SK-N-SH (cell line): Measurements from ENCODE around the gene SAE1. TPM values are rescaled to one million over a fixed set of nuclear protein-coding genes. Genes with fewer than 3 reads are reported as not detected.

ENCODE experiments used
- CTCF ChIA-PET: fragments of 300-600, 350-600 bp; formaldehyde crosslinking; extraction: SDS; loops from one replicate; lab custom pipeline; 2021; lab: Yijun Ruan, JAX
- POLR2A ChIA-PET: fragments of 350-600 bp; sonication (Branson Sonifier 250); formaldehyde crosslinking; extraction: SDS; loops from one replicate; lab custom pipeline; 2020; ENCODE audit warnings: antibody characterized with exemption, inconsistent platforms; lab: Yijun Ruan, JAX
- DNase-seq: peaks from one replicate; pipeline ENCODE4 v3.0.0; 2012
- H2AFZ ChIP-seq: fragments of 200-600 bp; sonication (generic); 2 replicates; pipeline ENCODE4 v1.8.1; 2016; ENCODE audit warnings: antibody characterized with exemption, mild to moderate bottlenecking, low read depth
- H3F3A ChIP-seq: fragments of 200-600 bp; sonication (generic); replicated peaks from 2 replicates; pipeline ENCODE3; 2016; ENCODE audit warnings: antibody characterized with exemption, mild to moderate bottlenecking; ENCODE audit not compliant: insufficient read depth
- H3K27ac ChIP-seq, 2 experiments: fragments of 200-500 bp in 1 of 2; fragments of 200-600 bp in 1 of 2; sonication (Bioruptor generic) in 1 of 2; sonication (generic), shearing (Covaris generic) in 1 of 2; 2 replicates each; pipeline versions ENCODE4 v1.5.1 to v1.6.1; 2014 to 2016; ENCODE audit warnings: low read depth in 2 of 2, inconsistent platforms in 1 of 2, low read length in 1 of 2, mild to moderate bottlenecking in 1 of 2, mixed read lengths in 1 of 2
- H3K27me3 ChIP-seq: fragments of 200-600 bp; sonication (generic), shearing (Covaris generic); 2 replicates; pipeline ENCODE4 v1.6.1; 2016; ENCODE audit warnings: mixed run types; ENCODE audit not compliant: insufficient read depth
- H3K36me3 ChIP-seq, 2 experiments: fragments of 200-500 bp in 1 of 2; fragments of 200-600 bp in 1 of 2; sonication (Bioruptor generic) in 1 of 2; sonication (generic) in 1 of 2; replicated peaks in 1 of 2; 2 replicates each; pipeline versions ENCODE3 to v1.5.1; 2014 to 2016; ENCODE audit warnings: low read length in 1 of 2, mild to moderate bottlenecking in 1 of 2; ENCODE audit not compliant: insufficient read depth in 2 of 2, control insufficient read depth in 1 of 2
- H3K4me1 ChIP-seq, 2 experiments: fragments of 200-500 bp in 1 of 2; fragments of 200-600 bp in 1 of 2; sonication (Bioruptor generic) in 1 of 2; sonication (generic), shearing (Covaris generic) in 1 of 2; 2 replicates each; pipeline versions ENCODE4 v1.5.1 to v1.6.1; 2014 to 2016; ENCODE audit warnings: low read depth in 1 of 2, low read length in 1 of 2, mixed run types in 1 of 2; ENCODE audit not compliant: insufficient read depth in 2 of 2, control insufficient read depth in 1 of 2
- H3K4me2 ChIP-seq: fragments of 200-600 bp; sonication (generic), shearing (Covaris generic); 2 replicates; pipeline ENCODE4 v1.6.1; 2017; ENCODE audit warnings: mixed run types
- H3K4me3 ChIP-seq, 2 experiments: fragments of 200-500 bp in 1 of 2; fragments of 200-600 bp in 1 of 2; sonication (Bioruptor generic) in 1 of 2; sonication (generic), shearing (Covaris generic) in 1 of 2; 2 replicates each; pipeline versions ENCODE4 v1.5.1 to v1.8.1; 2014 to 2016; ENCODE audit warnings: low read depth in 2 of 2, inconsistent platforms in 1 of 2, low read length in 1 of 2, mild to moderate bottlenecking in 1 of 2, mixed read lengths in 1 of 2, moderate library complexity in 1 of 2
- H3K79me2 ChIP-seq: fragments of 200-600 bp; sonication (generic); 2 replicates; pipeline ENCODE4 v1.8.1; 2017; ENCODE audit warnings: mild to moderate bottlenecking; ENCODE audit not compliant: insufficient read depth
- H3K9ac ChIP-seq: fragments of 200-600 bp; sonication (generic); 2 replicates; pipeline ENCODE4 v1.6.1; 2017; ENCODE audit warnings: mixed run types
- H3K9me2 ChIP-seq: fragments of 200-600 bp; sonication (generic); 2 replicates; pipeline ENCODE4 v1.6.1; 2017; ENCODE audit warnings: mixed run types
- H3K9me3 ChIP-seq: fragments of 200-600 bp; sonication (generic); 2 replicates; pipeline ENCODE4 v1.6.1; 2017; ENCODE audit warnings: mixed run types, mild to moderate bottlenecking, moderate library complexity
- H4K20me1 ChIP-seq: fragments of 200-600 bp; sonication (generic); 2 replicates; pipeline ENCODE4 v1.6.1; 2017; ENCODE audit warnings: mild to moderate bottlenecking, mixed run types; ENCODE audit not compliant: insufficient read depth
- CHD2 ChIP-seq: fragments of 150-350 bp; IDR thresholded peaks from 2 replicates; pipeline ENCODE4 v1.6.1; 2018; ENCODE audit warnings: low read length; ENCODE audit not compliant: partially characterized antibody
- EZH2phosphoT487 ChIP-seq: fragments of 200-600 bp; sonication (generic); IDR thresholded peaks from 2 replicates; pipeline ENCODE4 v1.6.1; 2017; ENCODE audit warnings: low read depth, mixed run types, mild to moderate bottlenecking, antibody characterized with exemption, moderate library complexity, borderline replicate concordance
- FOXJ3 ChIP-seq: sonication (generic); formaldehyde crosslinking; IDR thresholded peaks from 2 replicates; pipeline ENCODE4 v1.5.1; 2020; ENCODE audit warnings: mild to moderate bottlenecking, missing genetic modification reagents
- FOXM1 ChIP-seq: IDR thresholded peaks from 2 replicates; pipeline ENCODE4 v1.4.0; 2012; ENCODE audit warnings: low read depth, mild to moderate bottlenecking
- JUND ChIP-seq: IDR thresholded peaks from 2 replicates; pipeline ENCODE4 v1.4.0; 2012
- MEF2A ChIP-seq: IDR thresholded peaks from 2 replicates; pipeline ENCODE4 v1.4.0; 2012; ENCODE audit warnings: low read depth, borderline replicate concordance
- RAD21 ChIP-seq: IDR thresholded peaks from 2 replicates; pipeline ENCODE4 v1.6.1; 2012; ENCODE audit warnings: mild to moderate bottlenecking, low read length
- RCOR1 ChIP-seq: fragments of 150-350 bp; IDR thresholded peaks from 2 replicates; pipeline ENCODE4 v1.6.1; 2017; ENCODE audit warnings: antibody characterized with exemption, low read length
- RFX5 ChIP-seq: IDR thresholded peaks from 2 replicates; pipeline ENCODE4 v1.6.1; 2012; ENCODE audit warnings: mild to moderate bottlenecking, improper control_type of control experiment, low read length
- RXRA ChIP-seq: IDR thresholded peaks from 2 replicates; pipeline ENCODE4 v1.4.0; 2012; ENCODE audit warnings: low read depth, mild to moderate bottlenecking, borderline replicate concordance
- SIN3A ChIP-seq: IDR thresholded peaks from 2 replicates; pipeline ENCODE4 v1.6.1; 2012; ENCODE audit warnings: low read depth, mild to moderate bottlenecking, low read length, moderate library complexity, borderline replicate concordance
- TCF12 ChIP-seq: IDR thresholded peaks from 2 replicates; pipeline ENCODE4 v1.4.0; 2012
- TEAD4 ChIP-seq: IDR thresholded peaks from 2 replicates; pipeline ENCODE4 v1.4.0; 2012; ENCODE audit warnings: mild to moderate bottlenecking, borderline replicate concordance; ENCODE audit not compliant: insufficient read depth
- YY1 ChIP-seq: IDR thresholded peaks from 2 replicates; pipeline ENCODE4 v1.4.0; 2012; ENCODE audit warnings: low read depth, mild to moderate bottlenecking
- WGBS: methylation state at CpG from one replicate; pipeline ENCODE4 v1.1.6; 2017; ENCODE audit warnings: low lambda C conversion rate; 5-methylcytosine and 5-hydroxymethylcytosine counted together
- polyA plus RNA-seq, 3 experiments: library from polyadenylated mRNA; depleted of rRNA; stranded (reverse); fragments of >200 nt; gene quantifications; 2 replicates each; pipeline ENCODE4 v1.2.3, GENCODE V29; 2012
- TF ChIP-seq, protein P1 (sequence below): IDR thresholded peaks from 2 replicates; pipeline ENCODE4; 2012
- TF ChIP-seq, protein P2 (sequence below): IDR thresholded peaks from 2 replicates; pipeline ENCODE4 v1.4.0; 2012; ENCODE audit warnings: low read depth
- TF ChIP-seq, protein P3 (sequence below): fragments of 150-350 bp; IDR thresholded peaks from 2 replicates; pipeline ENCODE4 v1.6.1; 2017; ENCODE audit warnings: antibody characterized with exemption, low read length, low read depth, borderline replicate concordance

Gene SAE1
- polyA plus RNA-seq, 1 of the 3 experiments (the other 2 are of a cell fraction): 123 TPM

DNA sequence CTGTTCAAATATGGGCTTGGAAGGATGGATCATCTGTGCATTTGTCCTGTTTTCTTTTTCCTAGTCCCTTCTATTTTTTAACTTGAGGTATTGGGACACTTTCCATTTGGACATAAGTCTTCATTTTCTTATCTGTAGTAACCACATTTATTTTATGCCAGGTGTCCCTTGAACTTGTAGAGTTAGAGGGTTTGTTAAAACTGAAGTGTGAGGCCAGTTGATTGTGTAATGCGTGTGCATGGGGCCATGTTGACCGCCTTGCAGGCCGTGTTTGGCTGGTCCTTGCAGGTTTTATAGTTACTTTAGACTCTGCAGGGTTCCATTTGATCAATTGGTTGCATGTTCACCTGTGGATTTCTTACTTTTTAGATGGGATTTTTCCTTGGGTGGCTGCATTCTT is 21.0 kb downstream of the SAE1 start (continued):
- no peak for TF ChIP-seq CHD2
- no peak for TF ChIP-seq RFX5

DNA sequence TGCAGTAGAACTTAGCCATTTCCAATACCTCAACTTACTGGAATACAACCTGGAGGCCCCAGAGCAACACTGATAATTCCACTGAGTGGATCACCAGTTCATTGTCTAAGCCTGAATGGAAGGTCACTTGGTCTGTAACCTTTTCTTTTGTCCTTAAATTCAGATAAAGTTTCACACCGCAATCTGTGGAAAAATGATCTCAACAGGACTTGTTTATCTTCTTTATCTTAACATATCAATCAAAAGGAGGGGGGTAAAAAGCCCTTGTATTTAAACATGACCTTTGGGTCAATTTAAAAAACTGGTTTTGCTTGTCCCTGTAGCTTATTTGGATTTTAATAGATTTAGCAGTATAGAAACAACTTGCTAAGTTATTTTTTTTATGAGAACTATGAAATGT is 21.6 kb downstream of the SAE1 start:
- Histone ChIP-seq H3K9me3 (no peaks in the 10 kb centered on the region), H3K27ac (peak overlapping the region in 1 of 2 experiments; percentile 50; a peak in 1 of 4 replicates), H3K4me1 (peaks cover 0 to under 1% of the 10 kb centered on the region in 2 experiments; a peak in 1 of 4 replicates), H3K27me3 (no peaks in the 10 kb centered on the region), H3K4me3 (no peak overlapping the region), H4K20me1 (no peaks in the 10 kb centered on the region), H3K4me2 (no peak overlapping the region), H3K9ac (no peak overlapping the region), H2AFZ (no peak overlapping the region), H3K36me3 (peaks cover 39 to 54% of the 10 kb centered on the region in 2 experiments), H3K9me2 (no peaks in the 10 kb centered on the region), H3K79me2 (peaks cover 90% of the 10 kb centered on the region), H3F3A (no peaks in the 10 kb centered on the region)
- WGBS: 100% methylated on average over 1 of the region's 1 CpG
- no peak for DNase-seq
- CTCF ChIA-PET: interaction anchor here (10.9 kb wide), 1 partner anchor 94 kb away, joined by 132 read pairs; no protein-coding TSS in a partner anchor
- TF ChIP-seq FOXM1: no peak
- TF ChIP-seq FOXJ3 (CRISPR knock-in tag): no peak
- TF ChIP-seq MEF2A: no peak
- no peak for TF ChIP-seq TCF12
- no peak for TF ChIP-seq RFX5
- no peak for TF ChIP-seq EZH2phosphoT487
- TF ChIP-seq JUND: no peak
- TF ChIP-seq RXRA: no peak
- TF ChIP-seq, protein P1, sequence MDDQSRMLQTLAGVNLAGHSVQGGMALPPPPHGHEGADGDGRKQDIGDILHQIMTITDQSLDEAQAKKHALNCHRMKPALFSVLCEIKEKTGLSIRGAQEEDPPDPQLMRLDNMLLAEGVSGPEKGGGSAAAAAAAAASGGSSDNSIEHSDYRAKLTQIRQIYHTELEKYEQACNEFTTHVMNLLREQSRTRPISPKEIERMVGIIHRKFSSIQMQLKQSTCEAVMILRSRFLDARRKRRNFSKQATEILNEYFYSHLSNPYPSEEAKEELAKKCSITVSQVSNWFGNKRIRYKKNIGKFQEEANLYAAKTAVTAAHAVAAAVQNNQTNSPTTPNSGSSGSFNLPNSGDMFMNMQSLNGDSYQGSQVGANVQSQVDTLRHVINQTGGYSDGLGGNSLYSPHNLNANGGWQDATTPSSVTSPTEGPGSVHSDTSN: no peak
- TF ChIP-seq RAD21: no peak
- TF ChIP-seq TEAD4: no peak
- TF ChIP-seq, protein P2, sequence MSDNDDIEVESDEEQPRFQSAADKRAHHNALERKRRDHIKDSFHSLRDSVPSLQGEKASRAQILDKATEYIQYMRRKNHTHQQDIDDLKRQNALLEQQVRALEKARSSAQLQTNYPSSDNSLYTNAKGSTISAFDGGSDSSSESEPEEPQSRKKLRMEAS: no peak
- no peak for TF ChIP-seq RCOR1
- TF ChIP-seq YY1: no peak
- TF ChIP-seq, protein P3, sequence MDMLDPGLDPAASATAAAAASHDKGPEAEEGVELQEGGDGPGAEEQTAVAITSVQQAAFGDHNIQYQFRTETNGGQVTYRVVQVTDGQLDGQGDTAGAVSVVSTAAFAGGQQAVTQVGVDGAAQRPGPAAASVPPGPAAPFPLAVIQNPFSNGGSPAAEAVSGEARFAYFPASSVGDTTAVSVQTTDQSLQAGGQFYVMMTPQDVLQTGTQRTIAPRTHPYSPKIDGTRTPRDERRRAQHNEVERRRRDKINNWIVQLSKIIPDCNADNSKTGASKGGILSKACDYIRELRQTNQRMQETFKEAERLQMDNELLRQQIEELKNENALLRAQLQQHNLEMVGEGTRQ: no peak
- POLR2A ChIA-PET: no interaction called here

DNA sequence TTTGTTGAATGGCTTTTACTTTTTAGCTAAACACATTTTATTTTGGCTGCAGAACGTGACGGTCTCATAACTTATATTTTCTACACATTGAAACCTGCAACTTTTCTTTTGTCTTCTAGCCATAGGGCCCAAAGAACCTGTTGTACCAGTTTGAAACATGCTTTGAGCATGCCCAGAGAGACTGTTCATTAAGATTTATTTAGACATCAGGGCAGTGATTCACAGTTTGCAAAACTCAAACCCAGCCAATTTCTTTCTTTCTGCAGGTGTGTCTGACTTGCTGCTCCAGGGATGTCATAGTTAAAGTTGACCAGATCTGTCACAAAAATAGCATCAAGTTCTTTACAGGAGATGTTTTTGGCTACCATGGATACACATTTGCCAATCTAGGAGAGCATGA is 22.0 kb downstream of the SAE1 start:
- Histone ChIP-seq H3K4me3 (no peak overlapping the region), H3K9me3 (no peaks in the 10 kb centered on the region), H3K27ac (peak overlapping the region in 1 of 2 experiments; percentile 50; a peak in 1 of 4 replicates), H3K9ac (no peak overlapping the region), H3K4me1 (peaks cover 0 to 5% of the 10 kb centered on the region in 2 experiments; a peak in 3 of 4 replicates), H3K4me2 (no peak overlapping the region), H3K9me2 (no peaks in the 10 kb centered on the region), H3F3A (peaks cover 3% of the 10 kb centered on the region), H2AFZ (no peak overlapping the region), H3K79me2 (peaks cover 90% of the 10 kb centered on the region), H3K36me3 (peaks cover 41 to 53% of the 10 kb centered on the region in 2 experiments), H4K20me1 (no peaks in the 10 kb centered on the region; the same call in 1 of the 2 replicates), H3K27me3 (no peaks in the 10 kb centered on the region)
- ChIA-PET POLR2A (no interaction called here), CTCF (interaction anchor here (10.9 kb wide), 1 partner anchor 93 kb away, joined by 132 read pairs; no protein-coding TSS in a partner anchor)
- 98% methylated on average over 2 of the region's 2 CpGs for WGBS
- DNase-seq: no peak
- TF ChIP-seq TCF12 (peak; percentile 22; the same call in 1 of the 2 replicates), SIN3A (no peak)
